DMS114 treated with DMSO at 0.1 percent for 48 hours (cell line): ENCODE data around the gene ANAPC16.
"Not testable (repeated sequence)": the region's sequence is repeated elsewhere in the genome, so short reads cannot be mapped to it uniquely, and the experiment has no call there.

Experiments
- DNase-seq: peaks from one replicate; lab custom pipeline; 2025; ENCODE audit not compliant: unreplicated experiment; lab: John Stamatoyannopoulos, UW

Gene ANAPC16

DNA sequence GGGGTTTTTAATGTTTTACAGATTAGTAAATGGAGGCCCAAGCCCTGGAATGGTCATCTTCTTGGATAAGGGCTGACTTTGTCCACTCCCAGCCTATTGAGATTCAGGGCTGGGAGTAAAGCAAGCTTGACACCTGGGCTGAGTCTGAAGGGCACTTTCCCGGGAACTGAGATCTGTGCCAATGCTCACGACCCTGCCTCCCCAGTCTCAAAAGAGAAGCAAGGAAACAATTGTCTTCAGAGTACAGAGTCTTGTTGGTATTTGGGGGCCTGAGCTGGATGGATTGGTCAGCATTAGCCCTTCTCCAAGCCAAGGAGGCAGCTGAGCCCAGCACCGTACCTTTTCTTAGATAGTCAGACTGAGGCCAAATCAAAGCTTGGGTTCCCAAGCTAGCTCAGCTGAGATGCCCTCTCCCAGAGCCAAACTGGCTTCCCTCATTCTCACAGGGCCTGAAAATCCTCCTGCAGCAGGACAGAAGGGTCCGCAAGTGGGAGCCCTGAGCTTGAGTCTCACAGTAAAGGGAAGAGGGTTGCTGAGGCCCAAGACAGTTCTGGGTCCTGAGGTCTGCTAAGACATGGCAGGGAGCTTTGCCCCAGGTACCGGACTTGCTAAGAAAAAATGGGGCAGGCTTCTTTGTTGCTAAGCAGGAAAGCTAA lies 61.7 kb downstream of the ANAPC16 start:
- DNase-seq, result no peak

DNA sequence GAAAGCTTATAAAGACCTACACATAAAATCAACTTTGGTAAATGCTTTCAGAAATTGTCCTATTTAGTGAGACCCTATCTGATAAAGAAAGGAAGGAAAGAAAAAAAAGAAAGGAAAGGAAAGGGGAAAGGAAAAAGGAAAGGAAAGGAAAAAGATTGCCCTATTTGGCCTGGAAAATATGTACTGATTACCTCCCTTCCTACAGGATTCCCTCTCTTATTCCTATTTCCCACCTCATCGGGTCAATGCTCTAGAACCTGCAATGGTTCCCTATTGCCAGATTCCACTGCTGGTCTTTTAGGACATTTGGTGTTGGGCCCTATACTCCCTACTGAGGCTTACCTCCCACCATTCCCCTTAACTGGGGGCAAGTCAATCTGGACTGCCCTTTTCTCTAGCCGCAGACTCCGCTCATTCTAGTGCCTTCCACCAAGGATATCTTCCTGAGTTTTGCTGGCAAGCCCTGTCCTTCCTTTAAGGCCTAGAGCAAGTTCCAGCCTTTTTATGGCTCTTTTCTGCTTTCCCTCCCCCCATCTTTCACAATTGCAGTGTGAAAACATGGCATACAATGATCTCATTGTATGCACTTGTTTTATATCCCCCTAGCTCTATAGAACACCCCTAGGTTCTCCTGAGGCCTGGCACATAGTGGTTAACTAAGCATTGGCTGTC lies 62.3 kb downstream of the ANAPC16 start:
- no peak for DNase-seq

GRCh38 chr10:72278668-72279393 lies 63.0 kb downstream of the ANAPC16 start:
- DNase-seq, result no peak

DNA sequence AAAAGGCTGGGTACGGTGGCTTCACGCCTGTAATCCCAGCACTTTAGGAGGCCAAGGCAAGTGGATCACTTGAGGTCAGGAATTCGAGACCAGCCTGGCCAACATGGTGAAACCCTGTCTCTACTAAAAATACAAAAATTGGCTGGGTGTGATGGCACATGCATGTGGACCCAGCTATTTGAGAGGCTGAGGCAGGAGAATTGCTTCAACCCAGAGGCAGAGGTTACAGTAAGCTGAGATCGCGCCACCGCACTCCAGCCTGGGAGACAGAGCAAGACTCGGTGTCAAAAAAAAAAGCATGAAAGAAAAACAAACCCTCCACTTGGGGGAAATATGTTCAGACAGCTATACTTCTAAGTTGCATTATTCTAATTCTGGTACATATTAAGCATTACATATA lies 63.8 kb downstream of the ANAPC16 start:
- not testable (repeated sequence) for DNase-seq

DNA sequence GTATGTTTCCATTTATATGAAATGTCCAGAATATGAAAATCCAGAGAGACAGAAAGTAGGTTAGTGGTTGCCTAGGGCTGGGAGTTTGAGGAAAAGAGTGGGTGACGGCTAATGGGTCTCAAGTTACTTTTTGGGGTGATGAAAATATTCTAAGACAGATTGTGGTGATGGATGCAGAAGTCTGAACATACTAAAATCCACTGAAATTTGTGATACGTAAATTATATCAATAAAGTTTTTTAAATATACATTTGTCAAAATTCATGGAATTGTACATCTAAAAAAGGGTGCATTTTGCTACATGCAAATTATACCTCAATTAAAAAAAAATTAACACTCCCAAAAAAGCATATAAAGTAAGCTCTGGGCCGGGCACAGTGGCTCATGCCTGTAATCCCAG lies 67.3 kb downstream of the ANAPC16 start:
- DNase-seq, result no peak
